Endothelial cell (in vitro differentiated cells): ENCODE data around the gene ARL5C. TPM values are rescaled to one million over a fixed set of nuclear protein-coding genes. Genes with fewer than 3 reads are reported as not detected.

Experiments
- DNase-seq: peaks from one replicate; pipeline ENCODE4 v3.0.0; 2021; ENCODE audit warnings: low spot score
- H3K27ac Mint-ChIP-seq: one replicate; pipeline ENCODE4 v1.8.0; 2021; ENCODE audit warnings: mixed read lengths, inconsistent platforms; ENCODE audit not compliant: unreplicated experiment
- H3K27me3 Mint-ChIP-seq: one replicate; pipeline ENCODE4 v1.8.0; 2021; ENCODE audit warnings: mild to moderate bottlenecking, moderate library complexity, mixed read lengths, inconsistent platforms; ENCODE audit not compliant: unreplicated experiment
- H3K36me3 Mint-ChIP-seq: one replicate; pipeline ENCODE4 v1.8.0; 2021; ENCODE audit warnings: mild to moderate bottlenecking, low read depth, mixed read lengths, inconsistent platforms; ENCODE audit not compliant: unreplicated experiment
- H3K4me1 Mint-ChIP-seq: one replicate; pipeline ENCODE4 v1.8.0; 2021; ENCODE audit warnings: mild to moderate bottlenecking, mixed read lengths, inconsistent platforms; ENCODE audit not compliant: unreplicated experiment
- H3K4me3 Mint-ChIP-seq: one replicate; pipeline ENCODE4 v1.8.0; 2021; ENCODE audit warnings: mild to moderate bottlenecking, mixed read lengths, inconsistent platforms; ENCODE audit not compliant: unreplicated experiment
- H3K9me3 Mint-ChIP-seq: one replicate; pipeline ENCODE4 v1.8.0; 2021; ENCODE audit warnings: mixed read lengths, inconsistent platforms; ENCODE audit not compliant: unreplicated experiment
- total RNA-seq: library from RNA; stranded (reverse); fragmentation: NEBNext Ultra II Directional; extraction: Animal tissue kit (Norgen Biotek cat#: 25700); gene quantifications from one replicate; pipeline ENCODE4 v1.2.1, GENCODE V29; 2021; ENCODE audit not compliant: unreplicated experiment
- TF ChIP-seq, protein P1 (sequence below): fragments of 200-600 bp; sonication (generic); IDR thresholded peaks from one replicate; pipeline ENCODE4 v1.5.0; 2021; ENCODE audit warnings: antibody characterized with exemption; ENCODE audit not compliant: unreplicated experiment

The ARL5C gene
- total RNA-seq, 1 donor from 2014 or later = not detected

DNA sequence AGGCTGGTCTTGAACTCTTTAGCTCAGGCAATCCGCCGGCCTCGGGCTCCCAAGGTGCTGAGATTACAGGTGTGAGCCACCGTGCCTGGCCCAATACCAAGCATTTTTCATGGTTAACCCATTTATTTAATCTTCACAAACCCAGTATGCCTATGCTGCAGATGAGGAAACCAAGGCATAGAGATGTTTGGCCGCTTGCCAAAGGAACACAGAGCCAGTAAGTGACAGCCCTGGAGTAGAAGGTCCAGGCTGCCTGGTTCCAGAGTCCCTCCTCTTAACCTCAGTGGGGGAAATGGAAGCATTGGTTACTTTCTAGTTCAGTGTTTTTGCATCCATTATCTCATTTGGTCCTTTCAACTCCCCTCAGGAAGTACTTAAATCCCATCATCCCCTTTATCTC lies 15.3 kb upstream of the ARL5C start:
- Mint-ChIP-seq H3K27ac (no peak overlapping the region), H3K4me1 (no peaks in the 10 kb centered on the region), H3K27me3 (peaks cover 12% of the 10 kb centered on the region), H3K36me3 (peaks cover 32% of the 10 kb centered on the region), H3K4me3 (no peak overlapping the region), H3K9me3 (no peaks in the 10 kb centered on the region)
- DNase-seq = no peak
- TF ChIP-seq, protein P1, sequence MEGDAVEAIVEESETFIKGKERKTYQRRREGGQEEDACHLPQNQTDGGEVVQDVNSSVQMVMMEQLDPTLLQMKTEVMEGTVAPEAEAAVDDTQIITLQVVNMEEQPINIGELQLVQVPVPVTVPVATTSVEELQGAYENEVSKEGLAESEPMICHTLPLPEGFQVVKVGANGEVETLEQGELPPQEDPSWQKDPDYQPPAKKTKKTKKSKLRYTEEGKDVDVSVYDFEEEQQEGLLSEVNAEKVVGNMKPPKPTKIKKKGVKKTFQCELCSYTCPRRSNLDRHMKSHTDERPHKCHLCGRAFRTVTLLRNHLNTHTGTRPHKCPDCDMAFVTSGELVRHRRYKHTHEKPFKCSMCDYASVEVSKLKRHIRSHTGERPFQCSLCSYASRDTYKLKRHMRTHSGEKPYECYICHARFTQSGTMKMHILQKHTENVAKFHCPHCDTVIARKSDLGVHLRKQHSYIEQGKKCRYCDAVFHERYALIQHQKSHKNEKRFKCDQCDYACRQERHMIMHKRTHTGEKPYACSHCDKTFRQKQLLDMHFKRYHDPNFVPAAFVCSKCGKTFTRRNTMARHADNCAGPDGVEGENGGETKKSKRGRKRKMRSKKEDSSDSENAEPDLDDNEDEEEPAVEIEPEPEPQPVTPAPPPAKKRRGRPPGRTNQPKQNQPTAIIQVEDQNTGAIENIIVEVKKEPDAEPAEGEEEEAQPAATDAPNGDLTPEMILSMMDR = no peak

- Mint-ChIP-seq H3K9me3 (no peaks in the 10 kb centered on the region), H3K4me3 (no peak overlapping the region), H3K36me3 (peaks cover 31% of the 10 kb centered on the region), H3K27me3 (peaks cover 10% of the 10 kb centered on the region), H3K27ac (no peak overlapping the region), H3K4me1 (no peaks in the 10 kb centered on the region)
- DNase-seq = no peak
- TF ChIP-seq, protein P1 = no peak
These were observed 12.6 kb upstream of the ARL5C start for GRCh38 chr17:39178536-39178935.

DNA sequence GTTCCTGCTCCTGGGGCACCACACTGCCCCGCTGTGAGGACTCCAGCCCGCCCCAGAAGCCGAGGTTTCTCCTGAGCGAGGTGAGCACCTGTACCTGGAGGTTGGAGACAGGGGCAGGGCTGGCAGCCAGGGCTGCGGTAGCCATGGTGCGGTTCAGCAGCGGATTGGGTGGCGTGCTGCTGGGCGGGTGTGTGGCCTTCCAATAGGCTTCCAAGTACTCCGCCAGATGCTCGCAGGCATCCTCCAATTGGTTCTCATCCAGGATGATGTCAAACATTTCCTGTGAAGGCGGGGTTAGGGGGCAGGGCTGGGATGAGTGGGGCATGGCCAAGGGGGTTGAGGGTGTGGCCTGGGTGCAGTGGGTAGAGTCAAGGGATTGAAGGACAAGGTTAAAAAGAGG lies 11.3 kb upstream of the ARL5C start:
- Mint-ChIP-seq H3K27ac (no peak overlapping the region), H3K9me3 (no peaks in the 10 kb centered on the region), H3K27me3 (peaks cover 9% of the 10 kb centered on the region), H3K4me1 (no peaks in the 10 kb centered on the region), H3K4me3 (no peak overlapping the region), H3K36me3 (peaks cover 25% of the 10 kb centered on the region)
- TF ChIP-seq, protein P1 = no peak
- no peak for DNase-seq

- peaks cover 14% of the 10 kb centered on the region for H3K27me3 Mint-ChIP-seq
- peaks cover 25% of the 10 kb centered on the region for H3K36me3 Mint-ChIP-seq
- TF ChIP-seq, protein P1 = no peak
- H3K4me1 Mint-ChIP-seq = no peaks in the 10 kb centered on the region
- no peaks in the 10 kb centered on the region for H3K9me3 Mint-ChIP-seq
- no peak for DNase-seq
- H3K27ac Mint-ChIP-seq = no peak overlapping the region
- H3K4me3 Mint-ChIP-seq = no peak overlapping the region
These were observed 9.7 kb upstream of the ARL5C start for GRCh38 chr17:39175695-39176093.

DNA sequence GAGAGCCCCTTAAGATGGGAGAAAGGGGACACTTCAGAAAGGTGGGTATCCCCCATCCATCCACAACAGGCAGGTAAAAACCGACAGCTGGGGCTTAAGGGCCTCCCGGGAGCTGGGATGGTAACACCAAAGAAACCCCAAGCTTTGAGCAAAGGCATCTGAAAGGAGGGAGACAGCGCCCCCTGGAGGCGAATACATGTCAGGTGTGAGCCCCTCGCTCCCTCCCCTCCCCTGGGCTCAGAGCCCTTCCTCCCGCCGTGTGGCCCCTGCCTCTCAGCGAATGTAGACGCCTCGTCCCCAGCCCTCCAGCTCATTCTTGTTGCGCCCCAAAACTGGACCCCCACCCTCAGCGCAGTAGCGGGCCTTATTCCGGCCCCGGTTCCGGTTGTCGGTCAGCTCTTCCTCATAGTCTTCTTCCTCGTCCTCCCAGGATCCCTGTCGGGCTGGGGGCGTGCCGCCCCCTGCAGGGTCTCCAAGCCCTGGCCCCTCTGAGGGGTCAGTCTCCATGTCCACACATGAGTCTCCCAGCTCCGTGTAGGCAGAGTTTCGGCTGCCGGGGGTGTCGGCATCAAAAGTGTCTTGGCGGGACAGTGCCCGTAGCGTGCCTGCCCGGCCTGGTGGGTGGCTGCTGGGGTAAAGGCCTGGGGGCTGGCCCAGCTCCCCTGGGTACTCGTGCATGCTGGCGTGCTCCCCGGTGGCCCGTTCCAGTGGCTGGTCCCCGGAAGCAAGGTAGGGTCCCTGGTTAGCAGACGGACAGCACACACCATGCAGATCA lies 9.1 kb upstream of the ARL5C start:
- peak; percentile 76 for DNase-seq
- Mint-ChIP-seq H3K27ac (no peak overlapping the region), H3K4me3 (no peak overlapping the region)

More for the DNA sequence above, 9.1 kb upstream of the ARL5C start:
- H3K4me1 Mint-ChIP-seq = no peaks in the 10 kb centered on the region
- peaks cover 25% of the 10 kb centered on the region for H3K36me3 Mint-ChIP-seq
- TF ChIP-seq, protein P1 = peak; percentile 93
- H3K27me3 Mint-ChIP-seq = peaks cover 15% of the 10 kb centered on the region
- no peaks in the 10 kb centered on the region for H3K9me3 Mint-ChIP-seq
